ENCODE measurements around the gene PLEKHM3.

PLEKHM3 gene

DNA sequence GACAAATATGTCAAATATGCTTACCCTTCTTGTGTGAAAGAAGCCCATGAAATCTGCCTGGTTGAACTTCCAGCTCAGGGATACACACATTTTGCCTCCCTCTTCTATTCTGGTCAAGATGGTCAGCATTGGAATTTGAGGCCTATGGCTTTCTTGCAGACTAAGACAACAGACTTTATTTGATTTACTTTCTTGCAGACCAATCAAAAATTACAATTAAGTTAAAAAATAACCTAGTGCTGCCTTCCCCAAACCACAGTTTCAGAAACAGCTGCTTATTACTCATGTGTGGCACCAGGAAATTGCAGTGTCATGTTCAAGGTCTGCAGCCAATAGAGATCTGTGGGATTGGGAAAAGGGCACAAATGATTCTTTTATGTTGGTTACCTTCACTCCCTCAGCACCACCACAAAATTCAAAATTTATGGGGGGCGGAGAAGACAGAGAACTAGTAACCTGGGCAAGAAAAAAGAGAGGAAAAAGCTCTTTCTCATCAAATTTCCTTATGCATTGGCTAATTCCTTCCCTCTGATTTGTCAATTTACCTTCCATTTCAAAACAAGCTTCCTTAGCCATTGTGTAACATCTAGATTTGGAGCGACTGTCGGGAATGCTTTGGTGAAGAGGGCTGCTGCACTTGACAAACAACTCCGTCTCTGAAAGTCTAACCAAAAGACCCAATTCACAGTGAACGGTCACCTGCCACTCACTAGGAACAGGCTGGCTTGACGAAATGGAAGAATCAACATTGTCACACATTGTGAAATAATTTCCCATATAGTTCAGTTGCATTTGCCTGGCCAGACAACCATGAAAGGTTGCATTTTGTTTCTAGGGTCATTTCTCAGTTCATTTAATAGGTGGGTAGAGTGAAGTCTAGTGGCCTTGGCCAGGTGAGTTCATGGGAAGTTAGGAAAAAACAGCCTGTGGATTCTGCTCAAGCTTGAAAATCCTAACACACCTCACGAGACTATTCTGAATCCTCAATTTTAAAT lies 155.2 kb downstream of the PLEKHM3 start:
- no peak for DNase-seq
- H3K9me3 ChIP-seq = no peaks in the 10 kb centered on the region
- no peaks in the 10 kb centered on the region for H3K36me3 ChIP-seq
- H3K27me3 ChIP-seq = no peaks in the 10 kb centered on the region
- TF ChIP-seq, protein P1, sequence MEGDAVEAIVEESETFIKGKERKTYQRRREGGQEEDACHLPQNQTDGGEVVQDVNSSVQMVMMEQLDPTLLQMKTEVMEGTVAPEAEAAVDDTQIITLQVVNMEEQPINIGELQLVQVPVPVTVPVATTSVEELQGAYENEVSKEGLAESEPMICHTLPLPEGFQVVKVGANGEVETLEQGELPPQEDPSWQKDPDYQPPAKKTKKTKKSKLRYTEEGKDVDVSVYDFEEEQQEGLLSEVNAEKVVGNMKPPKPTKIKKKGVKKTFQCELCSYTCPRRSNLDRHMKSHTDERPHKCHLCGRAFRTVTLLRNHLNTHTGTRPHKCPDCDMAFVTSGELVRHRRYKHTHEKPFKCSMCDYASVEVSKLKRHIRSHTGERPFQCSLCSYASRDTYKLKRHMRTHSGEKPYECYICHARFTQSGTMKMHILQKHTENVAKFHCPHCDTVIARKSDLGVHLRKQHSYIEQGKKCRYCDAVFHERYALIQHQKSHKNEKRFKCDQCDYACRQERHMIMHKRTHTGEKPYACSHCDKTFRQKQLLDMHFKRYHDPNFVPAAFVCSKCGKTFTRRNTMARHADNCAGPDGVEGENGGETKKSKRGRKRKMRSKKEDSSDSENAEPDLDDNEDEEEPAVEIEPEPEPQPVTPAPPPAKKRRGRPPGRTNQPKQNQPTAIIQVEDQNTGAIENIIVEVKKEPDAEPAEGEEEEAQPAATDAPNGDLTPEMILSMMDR (IDR thresholded peaks at IDR 0.05) = no peak
- peaks cover 0 to 15% (median 0%) of the 10 kb centered on the region in 4 donors for H3K4me1 ChIP-seq
- intact Hi-C loops (cut with DNase I; ENCODE audit: low total_unique reads) = no loop called here
- no peak overlapping the region for H3K4me3 ChIP-seq
- H3K27ac ChIP-seq = no peak overlapping the region

DNA sequence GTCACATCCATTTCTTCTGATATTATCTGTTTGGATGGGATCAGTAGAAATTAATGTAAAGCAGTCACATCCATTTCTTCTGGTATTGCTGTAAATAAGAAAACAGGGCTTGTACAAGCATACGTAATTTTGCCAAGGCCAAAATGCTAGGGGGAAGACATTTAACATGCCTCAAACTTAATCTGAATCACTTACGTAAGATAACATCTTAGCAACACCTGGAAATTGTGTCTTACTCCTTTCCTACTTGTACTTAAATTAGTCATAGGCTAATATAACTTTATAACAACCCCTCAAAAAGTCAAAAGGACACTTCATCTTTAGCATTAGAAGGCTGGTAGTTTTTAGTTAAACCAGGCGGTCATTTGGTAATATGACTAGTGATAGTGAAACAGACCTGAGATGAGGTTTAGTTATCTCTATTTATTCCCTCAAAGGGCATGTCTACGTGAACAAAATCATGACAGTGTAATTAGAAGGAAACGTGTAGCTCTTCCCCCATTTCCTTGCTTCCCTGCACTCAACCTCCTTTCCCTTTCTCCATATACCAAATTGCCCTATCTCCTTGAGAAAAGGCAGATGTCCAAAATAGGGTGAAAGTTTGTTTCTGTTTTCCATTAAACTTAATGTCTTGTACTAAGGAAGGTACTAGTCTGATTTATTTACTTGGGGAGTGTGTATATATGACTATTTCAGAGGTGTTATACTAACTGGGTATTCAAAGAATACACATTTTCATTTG lies 156.3 kb downstream of the PLEKHM3 start:
- H3K27ac ChIP-seq = no peak overlapping the region
- H3K27me3 ChIP-seq = no peaks in the 10 kb centered on the region
- H3K4me1 ChIP-seq = peaks cover 0 to 15% (median 0%) of the 10 kb centered on the region in 4 donors
- no peak for DNase-seq
- TF ChIP-seq, protein P1 (IDR thresholded peaks at IDR 0.05) = no peak
- H3K4me3 ChIP-seq = no peak overlapping the region
- H3K9me3 ChIP-seq = no peaks in the 10 kb centered on the region
- H3K36me3 ChIP-seq = no peaks in the 10 kb centered on the region
- intact Hi-C loops (cut with DNase I; ENCODE audit: low total_unique reads) = no loop called here

DNA sequence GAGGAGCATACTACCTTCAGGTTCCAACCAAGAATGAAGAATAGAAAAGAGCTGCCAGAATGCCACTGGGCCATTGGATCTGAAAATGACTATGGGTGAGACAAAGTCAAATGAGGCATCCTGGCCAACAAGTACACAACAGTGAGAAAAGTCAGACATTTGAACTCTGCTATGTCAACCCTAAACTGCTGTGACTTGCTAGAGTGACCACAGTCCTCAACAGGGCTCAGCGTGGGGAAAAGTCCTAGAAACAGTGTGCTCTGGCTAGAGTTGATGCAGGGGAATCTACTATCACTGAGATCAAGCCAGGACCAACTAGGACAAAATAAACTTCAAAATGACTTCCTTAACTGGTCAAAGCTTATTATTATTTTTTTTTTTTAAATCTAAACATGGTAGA lies 157.4 kb downstream of the PLEKHM3 start:
- Histone ChIP-seq H3K27ac (no peak overlapping the region), H3K36me3 (no peaks in the 10 kb centered on the region), H3K27me3 (no peaks in the 10 kb centered on the region), H3K4me1 (peaks cover 0 to 15% (median 0%) of the 10 kb centered on the region in 4 donors), H3K4me3 (no peak overlapping the region), H3K9me3 (no peaks in the 10 kb centered on the region)
- no peak for DNase-seq
- TF ChIP-seq, protein P1 (IDR thresholded peaks at IDR 0.05) = no peak
- intact Hi-C loops (cut with DNase I; ENCODE audit: low total_unique reads) = no loop called here

DNA sequence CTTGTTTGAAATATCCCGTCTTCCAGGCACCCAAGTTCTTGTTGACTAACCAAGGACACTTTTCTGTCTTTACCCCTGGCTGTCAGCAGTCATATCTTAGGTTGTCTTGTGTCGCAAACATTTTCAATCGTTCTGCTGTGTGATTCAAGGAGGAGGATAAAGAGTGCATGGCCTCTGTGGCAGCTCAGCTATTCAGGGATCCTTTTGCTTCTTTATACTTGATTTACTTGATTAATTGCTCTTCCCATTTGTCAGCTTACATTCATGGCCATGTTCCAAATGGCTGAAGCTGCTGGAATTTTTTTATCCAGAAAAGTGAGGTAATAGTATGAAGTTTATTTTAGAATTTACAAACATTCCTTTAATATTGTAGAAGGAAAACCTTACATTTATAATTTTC lies 158.3 kb downstream of the PLEKHM3 start:
- TF ChIP-seq, protein P1 (IDR thresholded peaks at IDR 0.05) = no peak
- Histone ChIP-seq H3K4me3 (no peak overlapping the region), H3K27ac (no peak overlapping the region), H3K27me3 (no peaks in the 10 kb centered on the region), H3K9me3 (no peaks in the 10 kb centered on the region), H3K4me1 (peaks cover 0 to 15% (median 0%) of the 10 kb centered on the region in 4 donors), H3K36me3 (no peaks in the 10 kb centered on the region)
- DNase-seq = no peak
- intact Hi-C loops (cut with DNase I; ENCODE audit: low total_unique reads) = no loop called here

DNA sequence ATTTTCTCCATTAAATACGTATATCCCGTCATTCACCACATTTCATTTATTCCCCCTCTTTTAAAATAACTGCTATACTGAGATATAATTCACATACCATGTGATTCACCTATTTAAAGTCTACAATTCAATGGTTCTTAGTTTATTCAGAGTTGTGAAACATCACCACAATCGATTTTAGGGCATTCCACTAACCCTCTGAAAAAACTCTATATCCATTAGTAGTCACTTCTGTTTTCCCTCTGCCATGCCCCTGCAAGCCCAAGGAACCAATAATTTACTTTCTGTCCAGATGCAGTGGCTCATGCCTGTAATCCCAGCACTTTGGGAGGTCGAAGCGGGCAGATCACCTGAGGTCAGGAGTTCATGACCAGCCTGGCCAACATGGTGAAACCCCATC lies 160.1 kb downstream of the PLEKHM3 start:
- no peak overlapping the region for H3K4me3 ChIP-seq
- H3K4me1 ChIP-seq = peaks cover 0 to 15% (median 0%) of the 10 kb centered on the region in 4 donors
- no peaks in the 10 kb centered on the region for H3K27me3 ChIP-seq
- TF ChIP-seq, protein P1 (IDR thresholded peaks at IDR 0.05) = no peak
- intact Hi-C loops (cut with DNase I; ENCODE audit: low total_unique reads) = no loop called here
- peaks cover 0 to 3% (median 3%) of the 10 kb centered on the region in 3 donors for H3K36me3 ChIP-seq
- H3K27ac ChIP-seq = no peak overlapping the region
- H3K9me3 ChIP-seq = no peaks in the 10 kb centered on the region
- DNase-seq = no peak

Measured in tibial artery (tissue), 4 donors.